ENCODE data around the gene C5orf46.
"Not testable (repeated sequence)": the region's sequence is repeated elsewhere in the genome, so short reads cannot be mapped to it uniquely, and the experiment has no call there.

Gene C5orf46
- total RNA-seq, result 0 reads per million in 3 donors

DNA sequence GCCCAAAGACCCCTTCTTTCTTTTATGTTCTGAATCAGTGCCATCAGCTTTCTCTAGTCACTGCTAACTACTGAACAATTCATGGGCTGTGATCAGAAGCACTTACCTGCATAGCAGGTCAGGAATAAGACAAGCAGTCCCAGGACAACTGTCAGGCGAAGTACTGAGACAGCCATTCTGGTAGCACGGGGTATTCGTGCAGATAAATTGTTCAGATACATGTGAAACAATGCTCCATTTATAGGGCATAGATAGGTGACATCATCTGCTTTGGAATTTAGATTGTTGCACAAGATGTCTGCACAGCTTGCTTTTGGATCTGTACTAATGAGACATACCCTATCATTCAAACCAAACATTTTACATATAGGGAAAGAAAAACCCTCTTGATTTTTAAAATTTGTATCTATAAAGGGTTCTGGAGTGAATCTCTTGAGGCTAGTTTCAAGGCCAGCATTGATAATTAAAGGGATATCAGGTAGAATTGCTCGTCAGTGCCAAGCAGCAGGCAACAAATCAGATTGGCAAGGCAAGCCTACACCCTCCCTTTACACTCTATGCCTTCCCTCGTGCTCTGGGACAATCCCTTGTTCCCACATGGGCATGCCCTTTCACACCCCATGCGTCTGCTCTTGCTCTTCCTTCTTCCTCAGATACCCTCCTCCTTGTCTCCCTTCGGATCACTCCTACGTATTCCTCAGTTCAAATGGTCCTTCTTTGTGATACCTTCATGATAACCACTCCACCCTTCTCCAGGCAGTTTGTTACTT is at the start of gene C5orf46:
Gene C5orf46, minus strand, starts transcription at position 213 of the 770 bp plus-strand sequence. Its CDS starts 37 bp downstream, at position 176.
- Histone ChIP-seq H3K36me3 (ENCODE audit: control insufficient read depth, insufficient read depth, low read length) (no peaks in the 10 kb centered on the region), H3K27ac (ENCODE audit: insufficient read depth, low read length, poor library complexity, severe bottlenecking) (no peak within 1 kb of the TSS), H3K27me3 (replicated peaks; ENCODE audit: control insufficient read depth, insufficient read depth, low read length, poor library complexity, severe bottlenecking) (no peaks in the 10 kb centered on the region), H3K9me3 (ENCODE audit: control insufficient read depth, low read length) (no peaks in the 10 kb centered on the region), H3K4me1 (ENCODE audit: control insufficient read depth, insufficient read depth, low read length, poor library complexity, severe bottlenecking) (no peaks in the 10 kb centered on the region), H3K4me3 (ENCODE audit: insufficient read depth, low read depth, low read length, poor library complexity, severe bottlenecking) (no peak within 1 kb of the TSS)
- DNase-seq, result no peak

DNA sequence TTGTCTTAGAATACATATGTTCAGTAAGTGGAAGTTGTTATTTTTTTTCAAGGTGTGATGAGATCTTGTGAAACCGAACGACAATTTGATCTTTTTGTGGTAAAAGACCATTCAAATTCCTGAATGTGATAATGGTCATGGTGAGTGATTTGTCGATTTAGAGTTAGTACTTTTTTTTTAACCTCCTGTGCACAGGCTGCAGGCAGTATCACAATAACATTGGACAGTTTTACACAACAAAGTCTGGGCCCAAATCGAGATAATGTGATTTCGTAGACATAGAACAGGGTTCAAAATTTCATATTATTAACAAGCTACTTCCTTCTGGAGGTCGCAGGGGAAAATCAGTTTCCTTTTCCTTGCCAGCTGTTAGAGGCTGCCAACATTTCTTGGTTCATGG is 48.6 kb upstream of the C5orf46 start:
- Histone ChIP-seq H3K36me3 (ENCODE audit: control insufficient read depth, insufficient read depth, low read length) (no peaks in the 10 kb centered on the region), H3K9me3 (ENCODE audit: control insufficient read depth, low read length) (no peaks in the 10 kb centered on the region), H3K4me3 (ENCODE audit: insufficient read depth, low read depth, low read length, poor library complexity, severe bottlenecking) (no peak overlapping the region)

DNA sequence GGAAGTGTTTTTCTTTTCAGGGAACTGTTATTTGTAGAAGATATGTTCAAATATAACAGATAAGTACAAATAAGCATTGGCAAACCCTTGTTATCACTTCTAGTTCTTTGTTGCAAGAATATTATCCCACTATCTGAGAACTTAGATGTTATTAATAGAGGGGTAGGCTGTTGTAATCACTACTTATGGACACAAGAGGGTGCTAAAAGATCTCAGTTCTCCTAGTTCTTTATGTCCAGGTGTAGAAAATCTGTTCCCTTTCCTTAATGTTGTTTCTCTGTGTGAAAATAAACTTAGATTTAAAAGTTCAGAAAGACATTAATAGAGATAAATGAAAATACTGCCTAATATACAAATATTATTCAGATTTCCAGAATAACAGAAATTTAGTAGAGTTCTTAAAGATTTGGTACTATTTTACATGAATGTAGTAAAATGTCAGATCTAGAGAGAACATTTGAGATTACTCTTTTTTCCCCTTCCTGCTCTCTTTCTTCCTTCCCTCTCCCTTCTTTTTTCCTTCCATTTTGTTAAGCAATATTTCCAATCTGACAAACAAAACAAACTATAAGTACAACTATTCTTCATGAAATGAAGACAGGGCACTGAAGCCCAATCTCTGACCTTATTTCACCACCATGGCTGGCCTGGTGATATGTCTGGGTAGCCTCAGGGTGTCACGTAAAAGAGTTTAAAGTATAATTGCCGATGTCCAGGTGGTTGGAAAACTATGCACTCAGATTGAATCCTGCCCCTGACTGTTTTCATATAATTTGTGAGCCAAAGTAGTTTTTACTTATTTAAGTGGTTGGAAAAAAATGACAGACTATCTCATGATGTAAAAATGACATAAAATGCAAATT is 43.6 kb upstream of the C5orf46 start:
- H3K4me1 ChIP-seq (ENCODE audit: control insufficient read depth, insufficient read depth, low read length, poor library complexity, severe bottlenecking), result no peaks in the 10 kb centered on the region
- DNase-seq, result no peak
- no peak overlapping the region for H3K27ac ChIP-seq (ENCODE audit: insufficient read depth, low read length, poor library complexity, severe bottlenecking)
- H3K36me3 ChIP-seq (ENCODE audit: control insufficient read depth, insufficient read depth, low read length), result no peaks in the 10 kb centered on the region
- H3K9me3 ChIP-seq (ENCODE audit: control insufficient read depth, low read length), result no peaks in the 10 kb centered on the region
- no peak overlapping the region for H3K4me3 ChIP-seq (ENCODE audit: insufficient read depth, low read depth, low read length, poor library complexity, severe bottlenecking)
- no peaks in the 10 kb centered on the region for H3K27me3 ChIP-seq (replicated peaks; ENCODE audit: control insufficient read depth, insufficient read depth, low read length, poor library complexity, severe bottlenecking)

More for the DNA sequence above, 48.6 kb upstream of the C5orf46 start:
- Histone ChIP-seq H3K4me1 (ENCODE audit: control insufficient read depth, insufficient read depth, low read length, poor library complexity, severe bottlenecking) (no peaks in the 10 kb centered on the region), H3K27ac (ENCODE audit: insufficient read depth, low read length, poor library complexity, severe bottlenecking) (no peak overlapping the region), H3K27me3 (replicated peaks; ENCODE audit: control insufficient read depth, insufficient read depth, low read length, poor library complexity, severe bottlenecking) (no peaks in the 10 kb centered on the region)
- no peak for DNase-seq

DNA sequence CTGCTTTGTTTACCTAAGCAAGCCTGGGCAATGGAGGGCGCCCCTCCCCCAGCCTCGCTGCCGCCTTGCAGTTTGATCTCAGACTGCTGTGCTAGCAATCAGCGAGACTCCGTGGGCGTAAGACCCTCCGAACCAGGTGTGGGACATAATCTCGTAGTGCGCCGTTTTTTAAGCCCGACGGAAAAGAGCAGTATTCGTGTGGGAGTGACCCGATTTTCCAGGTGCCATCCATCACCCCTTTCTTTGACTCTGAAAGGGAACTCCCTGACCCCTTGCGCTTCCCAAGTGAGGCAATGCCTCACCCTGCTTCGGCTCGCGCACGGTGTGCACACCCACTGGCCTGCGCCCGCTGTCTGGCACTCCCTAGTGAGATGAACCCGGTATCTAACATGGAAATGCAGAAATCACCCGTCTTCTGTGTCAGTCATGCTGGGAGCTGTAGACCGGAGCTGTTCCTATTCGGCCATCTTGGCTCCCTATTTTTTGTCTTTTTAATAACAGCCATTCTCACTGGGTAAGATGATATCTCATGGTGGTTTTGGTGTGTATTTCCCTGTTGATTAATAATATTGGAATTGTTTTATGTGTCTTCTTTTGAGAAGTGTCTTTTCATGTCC is 40.4 kb upstream of the C5orf46 start:
- H3K4me3 ChIP-seq (ENCODE audit: insufficient read depth, low read depth, low read length, poor library complexity, severe bottlenecking); DNase-seq: not testable (repeated sequence)

DNA sequence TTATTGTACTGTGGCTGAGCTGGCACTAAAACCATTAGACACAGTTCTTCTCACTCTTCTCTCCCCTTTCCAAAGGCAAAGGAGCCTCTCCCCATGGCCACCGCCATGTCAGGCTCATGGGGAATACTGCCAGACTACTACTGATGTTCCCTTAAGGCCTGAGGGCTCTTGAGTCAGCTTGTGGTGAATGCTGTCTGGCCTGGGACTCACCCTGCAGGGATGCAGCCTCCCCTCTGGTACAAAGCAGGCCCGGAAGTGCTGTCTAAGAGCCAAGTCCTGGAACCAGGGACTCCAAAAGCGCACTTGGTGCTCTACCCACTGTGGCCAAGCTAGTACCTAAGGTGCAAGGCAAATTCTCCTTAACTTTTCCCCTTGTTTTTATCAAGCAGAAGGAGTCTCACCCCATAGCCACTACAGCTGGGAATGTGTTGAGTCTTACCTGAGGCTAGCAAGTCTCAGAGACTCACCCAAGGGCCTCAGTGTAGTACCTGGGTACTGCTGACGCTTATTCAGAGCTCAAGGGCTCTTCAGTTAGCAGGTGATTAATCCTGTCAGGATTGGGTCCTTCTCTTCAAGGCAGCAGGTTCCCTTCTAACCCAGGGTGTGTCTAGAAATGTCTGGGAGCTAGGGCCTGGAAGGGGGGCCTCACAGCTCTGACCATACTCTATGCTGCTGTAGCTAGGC is 33.2 kb upstream of the C5orf46 start:
- H3K36me3 ChIP-seq (ENCODE audit: control insufficient read depth, insufficient read depth, low read length), result no peaks in the 10 kb centered on the region

More for the DNA sequence above, 40.4 kb upstream of the C5orf46 start:
- H3K36me3 ChIP-seq (ENCODE audit: control insufficient read depth, insufficient read depth, low read length); H3K9me3 ChIP-seq (ENCODE audit: control insufficient read depth, low read length); H3K27me3 ChIP-seq (replicated peaks; ENCODE audit: control insufficient read depth, insufficient read depth, low read length, poor library complexity, severe bottlenecking); H3K4me1 ChIP-seq (ENCODE audit: control insufficient read depth, insufficient read depth, low read length, poor library complexity, severe bottlenecking); H3K27ac ChIP-seq (ENCODE audit: insufficient read depth, low read length, poor library complexity, severe bottlenecking): not testable (repeated sequence)

DNA sequence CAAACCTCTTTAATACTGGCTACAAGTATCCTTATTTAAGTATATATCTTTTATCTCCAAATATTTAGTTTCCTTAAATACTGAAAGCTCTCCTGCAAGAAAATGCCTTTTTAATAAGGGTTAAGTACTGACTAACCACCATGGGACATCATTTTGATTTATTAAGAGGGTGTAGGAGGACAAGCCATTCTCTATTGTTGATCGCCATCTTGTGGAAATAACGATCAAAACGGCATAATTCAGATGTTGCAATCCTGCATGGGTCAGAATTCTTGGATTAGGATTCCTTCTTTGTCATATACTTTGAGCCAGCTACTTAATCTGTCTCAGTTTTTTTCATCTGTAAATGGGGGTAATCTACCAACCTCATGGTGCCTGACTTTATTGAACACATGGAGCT is 28.7 kb upstream of the C5orf46 start:
- H3K36me3 ChIP-seq (ENCODE audit: control insufficient read depth, insufficient read depth, low read length), result no peaks in the 10 kb centered on the region
- no peak overlapping the region for H3K27ac ChIP-seq (ENCODE audit: insufficient read depth, low read length, poor library complexity, severe bottlenecking)
- no peak for DNase-seq
- no peaks in the 10 kb centered on the region for H3K4me1 ChIP-seq (ENCODE audit: control insufficient read depth, insufficient read depth, low read length, poor library complexity, severe bottlenecking)
- H3K27me3 ChIP-seq (replicated peaks; ENCODE audit: control insufficient read depth, insufficient read depth, low read length, poor library complexity, severe bottlenecking), result no peaks in the 10 kb centered on the region
- H3K9me3 ChIP-seq (ENCODE audit: control insufficient read depth, low read length), result no peaks in the 10 kb centered on the region
- no peak overlapping the region for H3K4me3 ChIP-seq (ENCODE audit: insufficient read depth, low read depth, low read length, poor library complexity, severe bottlenecking)

More for the DNA sequence above, 33.2 kb upstream of the C5orf46 start:
- Histone ChIP-seq H3K9me3 (ENCODE audit: control insufficient read depth, low read length) (no peaks in the 10 kb centered on the region), H3K4me3 (ENCODE audit: insufficient read depth, low read depth, low read length, poor library complexity, severe bottlenecking) (no peak overlapping the region), H3K4me1 (ENCODE audit: control insufficient read depth, insufficient read depth, low read length, poor library complexity, severe bottlenecking) (no peaks in the 10 kb centered on the region), H3K27me3 (replicated peaks; ENCODE audit: control insufficient read depth, insufficient read depth, low read length, poor library complexity, severe bottlenecking) (no peaks in the 10 kb centered on the region), H3K27ac (ENCODE audit: insufficient read depth, low read length, poor library complexity, severe bottlenecking) (no peak overlapping the region)
- no peak for DNase-seq

DNA sequence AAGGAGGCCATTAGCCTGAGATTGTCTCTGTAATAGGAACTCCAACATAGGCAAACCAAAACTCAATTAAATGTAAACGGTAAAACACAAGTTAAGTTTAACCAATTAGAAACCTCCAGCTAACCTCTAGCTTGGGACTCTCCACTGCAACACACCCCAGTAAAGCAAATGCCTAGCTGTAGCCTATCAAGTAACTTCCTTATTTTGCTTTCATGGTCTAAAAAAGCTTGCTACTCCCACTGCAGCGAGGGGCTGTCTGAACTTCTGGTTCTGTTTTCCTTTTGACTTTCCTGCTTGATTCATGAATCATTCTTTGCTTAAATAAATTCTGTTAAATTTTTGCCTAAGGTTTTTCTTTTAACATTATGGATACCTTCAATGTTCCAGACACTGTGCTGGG is 24.4 kb upstream of the C5orf46 start:
- DNase-seq, result no peak

DNA sequence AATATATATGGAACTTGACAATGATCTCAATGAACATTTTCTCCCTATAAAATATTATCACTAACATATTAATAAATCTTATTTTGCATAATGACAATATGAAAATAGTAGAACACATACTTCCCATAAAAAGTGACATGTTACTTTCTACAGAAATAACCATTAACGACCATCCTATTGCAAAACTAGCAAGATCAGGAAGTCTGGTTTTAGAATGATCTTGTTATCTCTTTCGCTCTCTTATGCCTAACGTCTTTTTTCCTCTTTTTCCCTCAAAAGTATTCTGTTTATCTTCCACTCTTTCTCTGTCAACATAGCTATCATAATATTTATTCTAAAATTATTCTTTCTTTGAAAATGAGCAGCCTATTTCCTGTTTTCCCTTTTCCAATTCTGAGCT is 21.6 kb upstream of the C5orf46 start:
- Histone ChIP-seq H3K4me1 (ENCODE audit: control insufficient read depth, insufficient read depth, low read length, poor library complexity, severe bottlenecking) (no peaks in the 10 kb centered on the region), H3K4me3 (ENCODE audit: insufficient read depth, low read depth, low read length, poor library complexity, severe bottlenecking) (no peak overlapping the region), H3K27ac (ENCODE audit: insufficient read depth, low read length, poor library complexity, severe bottlenecking) (no peak overlapping the region), H3K9me3 (ENCODE audit: control insufficient read depth, low read length) (no peaks in the 10 kb centered on the region), H3K27me3 (replicated peaks; ENCODE audit: control insufficient read depth, insufficient read depth, low read length, poor library complexity, severe bottlenecking) (no peaks in the 10 kb centered on the region), H3K36me3 (ENCODE audit: control insufficient read depth, insufficient read depth, low read length) (no peaks in the 10 kb centered on the region)
- no peak for DNase-seq

More for the DNA sequence above, 24.4 kb upstream of the C5orf46 start:
- Histone ChIP-seq H3K9me3 (ENCODE audit: control insufficient read depth, low read length) (no peaks in the 10 kb centered on the region), H3K4me3 (ENCODE audit: insufficient read depth, low read depth, low read length, poor library complexity, severe bottlenecking) (no peak overlapping the region), H3K27ac (ENCODE audit: insufficient read depth, low read length, poor library complexity, severe bottlenecking) (no peak overlapping the region), H3K27me3 (replicated peaks; ENCODE audit: control insufficient read depth, insufficient read depth, low read length, poor library complexity, severe bottlenecking) (no peaks in the 10 kb centered on the region), H3K36me3 (ENCODE audit: control insufficient read depth, insufficient read depth, low read length) (no peaks in the 10 kb centered on the region), H3K4me1 (ENCODE audit: control insufficient read depth, insufficient read depth, low read length, poor library complexity, severe bottlenecking) (no peaks in the 10 kb centered on the region)

DNA sequence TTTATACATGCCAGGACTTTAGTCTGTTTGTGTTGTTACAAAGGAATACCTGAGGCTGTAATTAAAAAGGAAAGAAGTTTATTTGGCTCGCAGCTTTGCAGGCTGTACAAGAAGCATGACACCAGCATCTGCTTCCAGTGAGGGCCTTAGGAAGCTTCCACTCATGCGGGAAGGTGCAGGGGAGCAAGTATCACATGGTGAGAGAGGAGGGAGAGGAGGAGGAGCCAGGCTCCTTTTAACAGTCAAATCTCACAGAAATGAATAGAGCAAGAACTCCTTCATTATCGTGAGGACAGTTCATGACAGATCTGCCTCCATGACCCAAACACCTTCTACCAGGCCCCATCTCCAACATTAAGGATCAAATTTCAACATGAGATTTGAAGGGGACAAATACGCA is 18.7 kb upstream of the C5orf46 start:
- Histone ChIP-seq H3K4me1 (ENCODE audit: control insufficient read depth, insufficient read depth, low read length, poor library complexity, severe bottlenecking) (no peaks in the 10 kb centered on the region), H3K9me3 (ENCODE audit: control insufficient read depth, low read length) (no peaks in the 10 kb centered on the region), H3K27me3 (replicated peaks; ENCODE audit: control insufficient read depth, insufficient read depth, low read length, poor library complexity, severe bottlenecking) (no peaks in the 10 kb centered on the region), H3K4me3 (ENCODE audit: insufficient read depth, low read depth, low read length, poor library complexity, severe bottlenecking) (no peak overlapping the region), H3K27ac (ENCODE audit: insufficient read depth, low read length, poor library complexity, severe bottlenecking) (no peak overlapping the region), H3K36me3 (ENCODE audit: control insufficient read depth, insufficient read depth, low read length) (no peaks in the 10 kb centered on the region)
- no peak for DNase-seq

Measured in effector memory CD4-positive, alpha-beta T cell (primary cell).